ENCODE results near the gene ARHGAP26.
"Not testable (repeated sequence)": the region's sequence is repeated elsewhere in the genome, so short reads cannot be mapped to it uniquely, and the experiment has no call there.

Gene ARHGAP26

DNA sequence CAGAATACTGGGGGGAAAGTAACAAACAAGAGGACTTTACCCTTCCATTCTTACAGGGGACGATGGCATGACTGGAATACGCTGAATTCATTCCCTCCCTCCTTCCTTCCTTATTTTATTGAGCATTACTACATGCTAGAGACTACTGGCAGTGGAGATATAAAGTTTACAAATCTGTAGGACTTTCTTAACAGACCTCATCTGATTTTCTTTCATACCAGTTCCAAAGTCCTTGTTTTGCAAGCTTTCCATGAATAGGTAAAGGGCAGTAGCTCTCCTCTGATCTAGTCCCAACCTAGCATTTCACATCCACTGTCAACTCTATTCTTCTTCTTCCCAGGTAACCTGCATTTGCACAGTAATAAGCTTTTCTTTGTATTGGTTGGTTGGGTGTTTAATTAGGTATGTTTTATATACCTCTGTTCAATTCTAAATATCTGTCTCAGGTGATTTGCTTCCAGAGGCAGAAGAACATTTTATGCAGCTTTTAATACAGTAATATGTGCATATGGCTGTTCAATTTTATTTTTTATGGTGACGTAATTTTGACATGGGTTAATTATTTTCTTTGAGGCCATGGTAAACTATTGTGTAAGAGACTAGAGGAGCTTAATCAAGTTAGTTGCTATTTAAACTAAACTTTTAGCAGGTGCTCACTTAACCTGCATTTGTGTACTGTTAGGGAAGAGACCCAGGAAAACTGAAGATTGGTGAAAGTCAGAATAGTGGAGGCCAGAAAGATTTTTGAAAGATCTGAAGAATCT, 150.9 kb downstream of the ARHGAP26 start:
- in situ Hi-C loops (cut with MboI; ENCODE audit: low sequenced_read_pairs): loop anchor here (25.0 kb wide), 3 partner anchors 916 to 1266 kb away; no protein-coding TSS in a partner anchor

DNA sequence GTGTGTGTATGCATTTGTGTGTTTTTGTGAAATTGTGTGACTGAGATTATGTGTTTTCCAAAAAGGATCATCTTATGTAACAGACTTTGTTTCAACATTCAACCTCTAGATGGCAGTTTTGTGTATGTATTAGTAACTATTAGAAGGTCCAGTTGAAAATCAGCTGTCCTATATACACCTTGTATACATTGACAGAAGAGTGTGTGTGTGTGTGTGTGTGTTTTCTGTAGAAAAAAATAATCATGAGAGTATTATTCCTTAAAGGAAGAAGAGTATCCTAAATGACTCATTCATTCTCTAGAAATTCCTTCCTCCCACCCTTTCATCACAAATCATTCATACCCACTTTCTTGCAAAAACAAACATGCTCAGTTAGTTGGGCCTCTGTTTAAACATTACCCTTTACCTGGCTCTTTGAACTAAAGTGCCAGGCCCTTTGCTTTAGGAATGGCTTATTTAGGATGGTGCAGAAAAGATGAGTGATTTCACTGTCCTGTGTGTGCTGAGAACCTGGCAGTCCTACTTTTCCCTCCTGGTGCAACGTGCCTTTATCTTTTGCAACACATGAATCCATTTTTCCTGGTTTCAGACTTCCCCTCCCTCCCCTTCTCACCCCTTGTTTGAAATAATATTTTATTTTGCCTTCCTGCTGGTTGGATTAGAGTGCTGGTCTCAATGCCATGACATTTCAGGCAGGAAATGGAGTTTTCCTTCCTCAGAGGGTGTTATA, 152.2 kb downstream of the ARHGAP26 start:
- in situ Hi-C loops (cut with MboI; ENCODE audit: low sequenced_read_pairs): loop anchor here (25.0 kb wide), 3 partner anchors 915 to 1265 kb away; no protein-coding TSS in a partner anchor

DNA sequence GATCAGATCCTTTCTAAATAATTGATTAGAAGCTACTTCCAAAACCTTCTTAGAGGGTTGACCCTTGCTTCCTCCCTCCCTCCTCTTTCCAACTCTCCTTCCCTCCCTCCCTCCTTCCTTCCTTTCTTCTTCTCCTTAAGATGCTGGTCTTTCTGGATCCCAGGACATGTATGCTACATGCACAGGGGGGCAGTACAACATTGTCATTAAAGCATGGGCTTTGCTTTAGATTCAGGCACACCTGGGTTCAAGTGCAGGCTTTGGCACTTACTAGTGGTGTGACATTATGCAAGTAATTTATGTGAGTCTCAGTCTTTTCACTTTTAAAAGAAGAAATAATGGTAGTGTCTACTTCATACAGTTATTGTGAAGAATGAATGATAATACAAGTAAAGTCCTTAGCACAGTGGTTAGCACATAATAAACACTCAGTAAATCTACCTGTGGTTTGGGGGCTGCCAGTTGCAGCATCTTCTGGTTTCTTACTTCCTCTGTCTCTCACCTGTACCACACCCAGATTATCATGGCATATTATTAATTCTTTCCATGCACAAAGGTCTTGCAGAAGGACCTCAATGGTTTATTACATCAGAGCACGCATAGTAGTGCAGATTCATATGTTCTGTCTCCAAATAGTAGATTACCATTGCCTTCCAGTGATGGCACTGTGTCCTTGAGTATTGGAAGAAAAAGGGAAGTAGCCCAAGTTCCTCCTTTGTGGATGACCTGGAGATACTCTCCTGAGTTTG, 154.1 kb downstream of the ARHGAP26 start:
- in situ Hi-C loops (cut with MboI; ENCODE audit: low sequenced_read_pairs): loop anchor here (25.0 kb wide), 3 partner anchors 913 to 1263 kb away; no protein-coding TSS in a partner anchor

DNA sequence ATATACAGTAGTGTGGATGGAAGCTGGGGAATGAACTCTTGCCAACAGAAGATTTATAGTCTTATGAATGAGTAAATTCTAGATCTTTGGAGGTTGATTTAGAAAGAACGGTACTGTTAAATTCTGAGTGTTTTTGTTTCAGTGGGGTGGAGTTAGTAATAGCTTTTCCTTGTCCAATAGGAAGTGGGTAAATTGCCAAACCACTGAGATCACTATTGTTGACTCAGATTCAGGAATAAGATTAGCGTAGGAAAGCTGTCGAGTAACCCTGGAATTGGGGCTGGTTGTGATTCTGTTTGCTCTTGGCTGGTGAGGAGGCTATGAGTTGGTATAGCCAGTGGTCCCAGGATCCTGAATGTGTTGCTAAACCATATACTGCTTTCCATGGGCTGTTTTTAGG, 155.6 kb downstream of the ARHGAP26 start:
- in situ Hi-C loops (cut with MboI; ENCODE audit: low sequenced_read_pairs): no loop called here

DNA sequence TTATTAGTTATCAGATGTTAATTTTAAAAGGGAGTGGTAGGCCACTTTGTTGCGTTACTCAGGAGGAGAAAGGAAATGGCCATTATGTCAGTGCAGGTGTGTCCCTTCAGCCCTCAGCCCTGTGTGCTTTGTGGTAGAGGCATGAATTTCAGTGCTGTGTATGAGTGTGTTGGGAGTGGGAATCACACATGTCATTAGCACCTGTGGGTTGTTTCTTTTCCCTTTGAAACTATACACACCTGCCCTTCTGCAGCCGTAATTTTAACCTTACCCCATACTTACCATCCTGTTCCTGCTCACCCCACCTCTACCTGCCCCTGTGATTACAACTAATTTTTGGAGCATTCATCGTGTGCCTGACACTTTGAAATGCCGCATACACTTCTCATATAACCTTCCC, 156.4 kb downstream of the ARHGAP26 start:
- in situ Hi-C loops (cut with MboI; ENCODE audit: low sequenced_read_pairs): no loop called here

DNA sequence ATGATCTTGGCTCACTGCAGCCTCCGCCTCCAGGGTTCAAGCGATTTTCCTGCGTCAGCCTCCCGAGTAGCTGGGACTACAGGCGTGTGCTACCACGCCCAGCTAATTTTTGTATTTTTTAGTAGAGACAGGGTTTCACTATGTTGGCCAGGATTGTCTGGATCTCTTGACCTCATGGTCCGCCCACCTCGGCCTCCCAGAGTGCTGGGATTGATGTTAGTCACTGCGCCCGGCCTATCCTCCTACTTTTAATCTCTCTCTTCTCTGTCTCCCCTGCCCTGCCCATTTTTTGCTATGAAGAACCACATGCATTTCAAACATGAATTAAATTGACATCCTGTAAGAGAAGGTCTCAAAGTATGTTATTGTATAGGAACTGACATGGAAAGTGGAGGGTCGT, 158.8 kb downstream of the ARHGAP26 start:
- in situ Hi-C loops (cut with MboI; ENCODE audit: low sequenced_read_pairs): not testable (repeated sequence)

DNA sequence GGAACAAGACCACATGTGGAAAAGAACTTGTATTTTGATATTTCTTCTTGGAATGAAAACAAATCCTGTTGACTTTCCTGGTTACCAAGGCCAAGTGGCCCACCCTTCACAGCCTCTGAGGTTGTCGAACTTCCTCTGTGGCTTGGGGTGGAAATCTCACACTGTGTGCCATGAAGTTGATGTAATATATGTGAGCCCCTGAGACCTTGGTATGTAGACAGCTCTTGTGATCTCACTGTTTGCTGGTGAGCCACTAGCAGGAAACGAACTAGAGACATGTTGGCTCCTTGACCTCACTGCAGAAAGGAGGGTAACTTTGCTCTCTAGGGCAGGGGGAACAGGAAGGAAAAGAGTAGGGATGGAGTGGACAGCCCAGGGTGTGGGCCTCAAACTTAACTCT, 159.4 kb downstream of the ARHGAP26 start:
- in situ Hi-C loops (cut with MboI; ENCODE audit: low sequenced_read_pairs): no loop called here

DNA sequence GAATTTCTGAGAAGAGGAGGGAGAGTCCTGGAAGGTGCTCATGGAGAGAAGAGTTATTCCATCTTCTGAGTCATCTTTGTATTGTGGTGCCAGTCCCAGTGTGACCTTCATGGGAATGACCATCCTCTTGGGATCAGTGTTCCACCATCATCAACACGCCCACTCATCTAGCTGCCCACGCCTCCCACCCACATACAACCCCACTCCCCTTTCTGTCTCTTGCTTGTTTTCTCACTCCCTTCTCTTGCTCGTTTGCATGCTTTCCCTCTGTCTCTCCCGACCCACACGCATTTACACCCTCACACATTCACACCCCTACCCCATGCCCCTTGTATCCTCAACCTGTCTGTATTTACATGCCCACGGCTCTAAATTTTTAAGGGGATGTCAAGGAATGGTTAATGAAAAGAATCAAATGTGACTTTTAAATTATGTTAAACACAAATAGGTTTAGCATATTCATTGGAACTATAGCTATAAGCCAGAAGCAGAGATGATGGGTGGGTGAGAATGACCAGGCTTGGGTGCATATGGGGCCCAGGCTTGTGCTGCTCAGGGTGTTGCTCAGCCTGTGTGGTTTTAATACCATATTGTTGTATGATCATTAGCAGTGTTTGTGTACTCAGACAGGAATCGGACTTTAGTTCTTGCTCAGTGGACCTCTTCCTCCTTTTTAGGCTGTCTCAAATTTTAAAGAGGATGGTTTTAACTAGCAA, 160.4 kb downstream of the ARHGAP26 start:
- in situ Hi-C loops (cut with MboI; ENCODE audit: low sequenced_read_pairs): no loop called here

DNA sequence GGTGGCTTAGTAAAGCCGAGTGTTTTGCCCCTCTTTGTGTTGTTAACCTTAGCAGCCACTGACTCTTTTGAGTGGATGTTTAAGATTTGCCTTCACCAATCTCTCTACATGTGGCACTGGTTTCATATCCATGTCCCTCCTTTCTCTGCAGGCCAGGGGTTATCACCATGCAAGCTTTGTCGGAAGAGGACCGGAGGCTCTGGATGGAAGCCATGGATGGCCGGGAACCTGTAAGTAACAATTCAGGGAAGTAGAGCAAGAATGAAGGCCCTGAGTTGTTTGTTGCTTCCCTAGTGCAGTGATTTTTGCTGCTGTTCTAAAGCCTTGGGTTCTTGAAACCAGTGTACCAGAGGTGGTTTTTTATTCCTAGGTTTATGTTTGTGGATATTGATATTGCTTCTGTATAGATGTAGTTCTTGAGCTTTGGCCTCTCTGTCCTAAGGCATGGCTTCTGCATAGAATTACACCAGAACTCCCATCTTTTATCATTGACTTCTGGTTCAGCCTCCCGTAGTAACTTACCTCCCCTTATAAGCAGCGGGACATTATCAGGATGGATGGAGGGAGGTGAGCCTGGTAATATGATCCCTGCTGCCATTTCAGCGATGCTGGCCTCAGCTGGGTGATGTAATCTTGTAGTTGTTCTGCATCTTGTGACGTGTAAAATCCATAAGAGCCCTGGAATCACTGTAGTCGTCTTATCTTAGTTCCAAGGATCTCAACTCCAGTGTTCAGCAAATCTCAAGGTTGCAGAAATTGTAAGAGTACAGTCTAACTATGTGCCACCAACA, 161.9 kb downstream of the ARHGAP26 start:
- in situ Hi-C loops (cut with MboI; ENCODE audit: low sequenced_read_pairs): no loop called here

DNA sequence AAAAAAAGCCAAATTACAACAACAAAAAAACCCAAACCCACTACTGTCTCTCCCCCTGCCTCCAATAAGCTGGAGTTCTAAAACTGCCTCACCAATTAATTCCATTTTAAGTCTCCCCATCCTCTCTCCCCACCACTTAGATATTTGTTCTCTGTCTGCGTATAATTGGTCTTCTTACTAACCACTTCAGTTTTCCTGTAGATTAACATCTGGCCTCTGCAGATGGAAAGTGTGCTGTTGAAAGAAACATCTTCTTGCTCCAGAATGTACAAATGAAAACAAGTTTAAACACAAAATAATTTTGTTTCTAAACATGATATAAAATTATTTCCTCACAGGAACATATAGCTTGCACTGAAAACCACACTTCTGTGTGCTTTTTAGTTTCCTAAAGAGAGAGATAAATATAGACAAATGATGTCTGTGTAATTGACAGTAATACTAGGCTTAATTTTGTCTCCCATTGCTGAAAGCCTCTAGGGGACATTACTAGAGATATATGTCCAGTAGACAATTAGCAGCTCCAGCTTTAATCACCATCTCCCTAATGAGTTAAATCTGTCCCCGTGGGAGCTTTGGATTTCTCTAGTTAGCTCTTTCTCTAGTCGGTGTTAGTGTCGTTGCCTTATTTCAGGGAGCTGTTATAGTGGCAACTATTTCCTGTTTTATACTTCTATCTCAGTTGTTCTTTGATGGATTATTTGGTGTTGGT, 164.0 kb downstream of the ARHGAP26 start:
- in situ Hi-C loops (cut with MboI; ENCODE audit: low sequenced_read_pairs): no loop called here

DNA sequence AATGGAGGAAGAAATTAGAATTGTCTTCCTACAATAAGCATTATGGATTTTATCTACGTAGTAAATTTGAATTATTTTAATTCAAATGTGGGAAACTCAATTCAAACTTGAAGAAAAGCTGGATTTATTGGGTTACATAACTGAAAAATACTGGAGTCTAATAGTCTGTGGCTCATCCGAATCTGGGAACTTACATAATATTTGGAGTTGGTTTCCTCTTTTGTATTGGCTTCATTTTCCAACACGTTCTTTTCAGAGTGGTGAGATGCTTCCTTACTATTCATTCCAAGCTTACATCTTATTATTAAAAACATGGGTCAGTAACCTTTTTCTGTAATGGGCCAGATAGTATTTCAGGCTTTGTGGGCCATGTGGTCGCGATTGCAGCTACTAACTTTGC, 164.8 kb downstream of the ARHGAP26 start:
- in situ Hi-C loops (cut with MboI; ENCODE audit: low sequenced_read_pairs): no loop called here

DNA sequence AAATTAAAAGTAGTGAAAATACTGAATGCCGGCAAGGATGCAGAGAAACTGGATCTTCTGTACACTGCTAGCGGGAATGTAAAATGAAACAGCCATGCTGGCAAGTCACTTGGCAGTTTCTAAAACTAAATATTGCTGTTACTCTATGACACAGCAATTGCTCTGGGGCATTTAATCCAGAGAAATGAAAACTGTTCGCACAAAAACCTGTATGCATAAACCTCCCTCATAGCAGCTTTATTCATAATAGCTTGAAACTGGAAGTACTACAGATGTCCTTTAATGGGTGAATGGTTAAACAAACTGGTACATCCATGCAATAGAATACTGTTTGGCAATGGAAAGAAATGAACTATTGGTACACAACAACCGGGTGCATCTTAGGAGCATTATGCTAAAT, 167.2 kb downstream of the ARHGAP26 start:
- in situ Hi-C loops (cut with MboI; ENCODE audit: low sequenced_read_pairs): no loop called here

DNA sequence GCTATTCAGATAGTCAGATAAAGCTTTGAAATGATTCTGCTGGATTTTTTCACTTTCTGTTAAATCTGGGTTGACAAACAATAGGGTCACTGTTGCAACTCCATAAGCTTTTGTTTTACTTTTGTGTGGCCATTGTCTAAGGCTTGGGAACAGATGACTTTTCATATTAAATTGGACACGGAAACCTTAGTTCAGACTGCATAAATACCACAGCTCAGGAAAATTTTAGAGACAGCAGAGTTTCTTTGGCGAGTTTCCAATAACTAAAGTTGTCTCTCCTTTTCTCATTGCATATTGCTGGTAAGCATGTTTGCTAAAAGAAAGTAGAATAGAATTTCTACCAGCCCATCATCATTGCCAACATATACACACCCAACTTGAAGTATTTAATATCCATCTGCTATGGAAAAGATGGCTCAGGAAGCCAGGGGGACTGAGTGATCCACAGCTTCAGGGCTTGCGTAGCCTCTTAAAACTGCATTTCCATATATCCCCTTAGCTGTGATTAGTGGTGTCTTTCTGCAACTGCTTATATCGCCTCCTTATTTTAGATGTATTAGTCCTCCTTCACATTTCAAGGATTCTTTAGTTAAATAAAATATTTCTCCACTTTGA, 168.2 kb downstream of the ARHGAP26 start:
- in situ Hi-C loops (cut with MboI; ENCODE audit: low sequenced_read_pairs): no loop called here

DNA sequence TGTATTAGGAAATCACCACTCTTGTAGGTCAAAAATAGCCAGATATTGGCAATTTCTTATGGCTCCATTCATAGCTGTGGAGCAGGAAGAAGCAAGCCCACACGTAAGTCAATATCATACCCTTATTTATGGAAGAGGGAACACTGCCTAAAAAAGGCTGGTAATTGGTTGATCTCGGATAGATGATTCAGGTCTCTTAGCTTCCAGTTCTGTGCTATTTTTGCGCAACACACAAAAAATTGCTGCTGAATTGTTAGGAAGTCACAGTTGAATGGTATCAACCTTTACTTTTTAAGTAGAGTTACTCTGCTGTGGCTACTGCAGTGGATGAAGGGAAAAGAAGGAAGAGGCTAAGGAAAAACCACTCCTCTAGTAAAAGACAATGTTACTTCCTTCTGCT, 168.8 kb downstream of the ARHGAP26 start:
- in situ Hi-C loops (cut with MboI; ENCODE audit: low sequenced_read_pairs): no loop called here

DNA sequence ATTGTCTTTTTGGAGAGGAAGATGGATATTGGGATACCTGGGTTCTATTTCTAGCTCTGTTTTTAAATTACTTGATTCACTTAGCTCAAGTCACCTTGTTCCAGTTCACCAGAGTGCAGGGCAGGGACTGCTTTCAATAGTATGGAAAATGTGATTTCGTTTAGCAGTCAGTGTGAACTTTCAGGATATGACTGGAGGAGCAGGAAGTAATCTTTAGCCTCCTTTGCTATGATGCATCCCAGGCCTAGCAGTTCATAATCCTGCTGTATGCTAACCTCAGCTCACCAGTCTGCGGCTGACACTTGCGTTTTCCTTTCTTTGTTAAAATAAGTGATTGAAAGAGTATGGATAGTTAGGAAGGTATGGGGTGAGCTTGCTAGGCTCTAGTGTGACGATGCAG, 169.7 kb downstream of the ARHGAP26 start:
- in situ Hi-C loops (cut with MboI; ENCODE audit: low sequenced_read_pairs): no loop called here

DNA sequence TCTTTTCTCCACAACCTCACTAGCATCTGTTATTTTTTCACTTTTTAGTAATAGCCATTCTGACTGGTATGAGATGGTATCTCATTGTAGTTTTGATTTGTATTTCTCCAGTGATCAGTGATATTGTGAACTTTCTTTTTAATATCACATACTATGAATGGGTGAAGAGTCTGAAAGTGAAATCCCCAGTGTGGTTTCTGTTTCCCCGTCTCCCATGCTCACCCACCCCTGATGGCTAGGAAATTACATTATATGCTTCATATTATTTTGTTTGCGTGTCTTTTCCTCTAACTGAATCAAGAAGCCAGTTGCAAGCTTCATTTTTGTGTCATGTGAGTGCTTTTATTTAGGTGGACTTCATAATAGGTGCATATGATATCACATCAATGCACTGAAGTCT, 171.1 kb downstream of the ARHGAP26 start:
- in situ Hi-C loops (cut with MboI; ENCODE audit: low sequenced_read_pairs): no loop called here

DNA sequence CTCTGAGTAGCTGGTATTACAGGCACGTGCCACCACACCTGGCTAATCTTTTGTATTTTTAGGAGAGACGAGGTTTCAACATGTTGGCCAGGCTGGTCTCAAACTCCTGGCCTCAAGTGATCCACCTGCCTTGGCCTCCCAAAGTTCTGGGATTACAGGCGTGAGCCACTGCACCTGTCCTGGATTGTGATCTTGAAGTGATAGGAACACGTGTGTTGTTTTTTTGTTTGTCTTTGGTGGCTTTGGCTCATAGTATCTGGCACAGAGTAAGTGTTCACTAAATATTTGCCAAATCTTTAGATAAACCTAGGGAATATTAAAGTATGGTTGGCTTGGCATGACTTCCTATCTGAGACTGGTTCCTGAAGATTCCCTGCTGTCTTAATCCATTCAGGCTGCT, 172.7 kb downstream of the ARHGAP26 start:
- in situ Hi-C loops (cut with MboI; ENCODE audit: low sequenced_read_pairs): no loop called here

DNA sequence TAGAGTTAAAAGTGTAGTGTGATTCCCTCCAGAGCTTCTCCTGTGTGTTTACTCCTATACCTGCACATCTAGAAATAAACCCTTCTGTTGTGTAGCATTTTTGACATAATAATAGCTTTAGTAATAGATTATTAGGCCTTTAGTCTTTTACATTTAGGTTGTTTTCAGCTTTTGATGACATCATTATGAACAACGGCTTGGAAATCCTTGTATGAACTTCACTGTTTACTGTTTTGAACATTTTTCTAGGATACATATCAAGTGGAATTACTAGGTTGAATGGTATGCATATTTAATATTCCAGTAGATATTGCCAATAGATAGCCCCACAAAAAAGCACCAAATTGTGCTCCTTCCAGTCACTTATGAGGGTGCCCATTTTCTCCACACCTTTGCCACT, 174.0 kb downstream of the ARHGAP26 start:
- in situ Hi-C loops (cut with MboI; ENCODE audit: low sequenced_read_pairs): no loop called here

DNA sequence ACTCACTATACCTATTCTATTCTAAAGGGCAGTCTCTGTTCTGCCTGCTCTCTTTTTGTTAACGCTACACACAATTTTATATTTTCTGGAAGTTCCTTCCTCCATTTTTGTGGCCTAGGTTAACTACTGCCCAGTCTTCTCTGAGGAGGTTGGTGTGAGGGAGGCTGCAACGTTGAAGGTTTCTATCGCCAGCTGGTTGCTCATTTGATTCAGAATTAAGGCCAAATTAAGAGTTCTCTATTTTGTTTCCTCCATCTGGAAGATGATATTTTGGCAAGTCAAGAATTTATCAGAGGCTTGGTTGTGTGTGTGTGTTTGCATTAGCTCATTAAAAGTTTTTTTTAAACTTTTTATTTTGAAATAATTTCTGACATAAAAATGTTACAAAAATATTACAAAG, 175.1 kb downstream of the ARHGAP26 start:
- in situ Hi-C loops (cut with MboI; ENCODE audit: low sequenced_read_pairs): no loop called here
